ENCODE data around the gene ZBTB16.

- TF ChIP-seq EZH2 (optimal IDR thresholded peaks at IDR 0.05; ENCODE audit: low read depth, low read length) (no peak), CTCF (IDR thresholded peaks at IDR 0.05; ENCODE audit: low read length) (no peak)
Observed at GRCh38 chr11:114173843-114174242, 114.3 kb downstream of the ZBTB16 start.

Data from MM.1S (cell line).